Inferior parietal cortex (tissue), 1 donor: ENCODE results near the gene TEAD1.

Experiments
- DNase-seq: peaks from one replicate; pipeline ENCODE4 v3.0.0-alpha.2; 2016; ENCODE audit errors: extremely low spot score

TEAD1 gene

DNA sequence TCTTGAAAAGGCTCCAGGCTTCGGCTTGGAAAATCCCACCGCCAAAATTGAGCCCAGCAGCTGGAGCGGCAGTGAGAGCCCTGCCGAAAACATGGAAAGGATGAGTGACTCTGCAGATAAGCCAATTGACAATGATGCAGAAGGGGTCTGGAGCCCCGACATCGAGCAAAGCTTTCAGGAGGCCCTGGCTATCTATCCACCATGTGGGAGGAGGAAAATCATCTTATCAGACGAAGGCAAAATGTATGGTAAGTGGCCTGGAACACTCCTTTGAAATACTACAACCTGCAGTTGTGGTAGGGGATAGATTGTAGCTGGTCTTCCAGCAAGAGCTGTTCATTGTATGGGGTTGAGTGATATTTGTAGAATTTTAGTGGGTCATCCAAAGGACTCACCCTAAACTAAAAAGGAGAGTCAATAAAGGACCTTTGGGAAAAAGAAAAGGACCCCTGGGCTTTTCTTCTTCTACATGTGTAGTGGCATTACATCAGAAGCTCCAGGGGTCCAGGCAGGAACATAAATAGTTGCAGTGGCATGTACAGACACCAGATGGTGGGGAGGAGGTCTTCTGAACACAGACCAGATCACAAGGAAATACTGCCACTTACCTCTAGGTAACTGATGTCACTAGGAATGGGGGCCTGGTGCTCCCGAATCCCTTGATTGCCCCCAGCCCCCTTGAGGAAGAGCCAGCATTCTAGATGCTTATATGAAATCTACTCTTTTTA, 90.1 kb downstream of the TEAD1 start:
- DNase-seq, result no peak

DNA sequence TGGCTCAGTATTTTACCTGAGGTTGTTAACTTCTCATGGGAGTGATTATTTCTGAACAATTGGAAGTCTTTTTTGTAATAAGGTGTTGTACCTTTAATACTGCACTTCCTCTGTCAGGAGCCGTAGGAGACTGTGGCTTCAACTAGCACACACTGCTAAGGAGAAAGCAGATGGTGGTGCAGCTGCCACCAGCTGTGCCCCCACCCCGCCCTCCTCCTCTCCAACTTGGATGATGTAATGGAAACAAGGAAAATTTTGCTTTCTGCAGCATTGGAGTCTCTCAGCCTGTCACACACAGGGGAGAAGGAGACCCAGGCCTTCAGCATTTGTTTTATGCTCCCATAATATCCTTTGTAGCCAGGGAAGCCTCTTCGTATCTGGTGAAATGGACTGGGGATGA, 91.2 kb downstream of the TEAD1 start:
- DNase-seq, result no peak

DNA sequence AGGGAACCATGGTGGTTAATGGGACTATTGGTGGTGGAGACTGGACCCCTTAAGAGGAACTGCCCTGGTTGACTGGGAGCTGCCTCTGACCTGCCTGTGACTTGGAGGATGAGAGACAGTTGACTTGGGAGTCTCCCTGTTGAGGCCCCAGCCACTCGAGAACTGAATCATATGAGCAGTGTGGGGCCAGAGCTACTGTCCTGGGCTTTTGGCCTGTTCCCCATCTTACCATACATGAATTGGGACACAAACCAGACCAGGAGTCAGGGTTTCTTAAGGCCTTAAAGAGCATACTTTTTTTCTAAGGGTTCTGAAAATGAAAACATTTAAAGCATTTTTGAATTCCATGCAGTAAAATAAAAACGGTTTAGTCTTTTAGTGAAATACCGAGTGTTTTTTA, 92.8 kb downstream of the TEAD1 start:
- DNase-seq, result no peak

DNA sequence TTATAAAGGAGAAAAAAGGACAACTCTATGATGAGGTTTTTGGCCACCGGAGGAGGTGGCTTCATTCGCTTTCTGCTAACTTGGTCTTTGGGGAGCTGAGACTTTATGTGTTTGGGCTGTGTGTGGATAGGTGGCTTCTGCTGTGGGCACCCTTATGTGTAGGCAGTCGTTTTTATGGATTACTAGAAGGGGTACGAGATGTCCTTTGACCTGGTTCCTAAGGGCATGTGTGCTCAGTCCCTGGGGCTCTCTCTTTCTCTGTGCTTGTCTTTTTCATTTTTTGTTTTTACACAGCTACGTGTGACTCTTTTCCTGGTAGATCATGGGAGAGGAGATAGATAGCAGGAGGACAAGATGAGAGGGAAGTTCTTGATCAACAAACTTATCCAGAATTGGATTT, 93.4 kb downstream of the TEAD1 start:
- no peak for DNase-seq

DNA sequence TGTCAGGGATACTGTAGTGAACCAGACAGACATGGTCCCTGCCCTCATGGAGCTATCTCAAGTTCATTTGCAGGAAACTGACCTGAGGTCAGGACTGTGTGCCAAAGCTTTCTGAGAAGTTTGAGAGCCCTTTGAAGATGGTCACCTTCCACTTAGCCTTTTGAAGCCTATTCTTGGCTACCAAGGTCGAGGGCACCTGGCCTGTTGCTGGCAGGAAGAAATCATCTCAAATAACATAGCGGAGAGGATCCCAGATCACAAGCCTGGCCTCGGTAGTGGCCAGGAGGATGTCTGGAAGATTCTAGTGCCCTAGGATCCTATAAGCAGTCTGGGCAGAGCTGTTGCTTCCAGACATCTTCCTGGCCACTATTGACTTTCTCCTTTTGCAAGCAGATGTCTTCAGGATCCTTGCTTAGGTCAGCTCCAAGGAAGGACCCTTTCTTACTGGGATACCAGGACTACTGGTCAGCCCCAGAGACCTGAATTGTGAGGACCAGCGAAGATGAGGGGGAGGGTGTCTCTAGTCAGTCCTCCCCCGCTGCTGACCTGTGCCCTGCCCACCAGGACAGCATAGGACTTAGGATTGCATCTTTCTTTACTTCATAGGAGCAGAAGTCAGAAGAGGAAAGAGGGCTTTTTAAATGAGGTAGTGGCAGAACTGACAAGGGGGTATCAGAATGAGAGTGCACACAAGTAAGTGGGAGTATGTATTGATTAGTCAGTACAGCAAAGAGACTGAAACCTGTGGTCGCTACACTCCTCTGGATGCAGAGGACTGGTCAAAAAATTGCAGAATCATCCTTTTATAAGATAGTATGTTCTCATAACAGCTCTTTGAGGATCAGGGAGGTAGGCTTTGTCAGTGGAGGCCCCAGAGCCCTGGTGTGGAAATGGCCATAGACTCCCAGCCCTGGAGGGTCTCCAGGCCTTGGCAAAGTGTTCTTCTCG, 94.8 kb downstream of the TEAD1 start:
- DNase-seq, result no peak

DNA sequence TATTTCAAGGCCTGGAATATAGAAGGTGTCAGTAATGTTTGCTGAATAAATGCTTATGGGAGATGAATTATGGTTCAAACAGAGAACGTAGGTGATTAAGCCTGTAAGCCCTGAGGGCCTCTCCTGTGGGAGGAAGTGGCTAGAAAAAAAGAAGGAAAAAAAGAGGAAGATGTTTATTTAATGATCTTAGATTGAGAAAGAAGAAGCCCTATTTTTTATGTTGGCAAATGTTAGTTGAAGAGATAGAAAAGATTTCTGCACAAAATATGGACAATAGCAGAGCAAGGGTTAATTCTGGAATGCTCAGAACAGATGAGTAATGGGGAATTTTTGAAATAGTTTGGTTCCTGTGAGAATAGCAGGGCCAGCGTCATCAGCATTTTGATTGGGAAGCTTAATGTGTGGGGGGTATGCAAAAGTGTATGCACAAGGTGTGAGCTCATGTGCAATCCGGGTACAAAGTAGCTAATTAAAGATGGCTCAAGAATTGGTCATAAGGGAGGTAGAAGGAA, 95.7 kb downstream of the TEAD1 start:
- DNase-seq, result no peak

DNA sequence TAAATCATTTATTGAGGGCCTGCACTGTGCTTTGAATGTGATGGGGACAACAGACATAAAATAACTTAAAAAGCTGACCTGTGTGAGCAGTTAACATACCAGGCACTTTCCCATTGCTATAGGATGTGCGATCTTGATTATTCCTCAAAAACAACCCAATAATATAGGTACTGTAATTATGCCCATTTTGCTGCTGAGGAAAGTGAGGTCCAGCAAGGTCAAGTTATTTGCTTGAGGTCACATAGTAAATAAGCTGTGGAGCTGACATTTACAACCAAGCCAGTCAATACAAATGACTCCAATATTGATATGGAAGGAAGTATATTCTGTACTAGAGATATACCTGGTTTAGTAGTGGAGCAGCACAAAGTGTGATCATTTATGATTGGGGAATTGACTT, 96.2 kb downstream of the TEAD1 start:
- no peak for DNase-seq

DNA sequence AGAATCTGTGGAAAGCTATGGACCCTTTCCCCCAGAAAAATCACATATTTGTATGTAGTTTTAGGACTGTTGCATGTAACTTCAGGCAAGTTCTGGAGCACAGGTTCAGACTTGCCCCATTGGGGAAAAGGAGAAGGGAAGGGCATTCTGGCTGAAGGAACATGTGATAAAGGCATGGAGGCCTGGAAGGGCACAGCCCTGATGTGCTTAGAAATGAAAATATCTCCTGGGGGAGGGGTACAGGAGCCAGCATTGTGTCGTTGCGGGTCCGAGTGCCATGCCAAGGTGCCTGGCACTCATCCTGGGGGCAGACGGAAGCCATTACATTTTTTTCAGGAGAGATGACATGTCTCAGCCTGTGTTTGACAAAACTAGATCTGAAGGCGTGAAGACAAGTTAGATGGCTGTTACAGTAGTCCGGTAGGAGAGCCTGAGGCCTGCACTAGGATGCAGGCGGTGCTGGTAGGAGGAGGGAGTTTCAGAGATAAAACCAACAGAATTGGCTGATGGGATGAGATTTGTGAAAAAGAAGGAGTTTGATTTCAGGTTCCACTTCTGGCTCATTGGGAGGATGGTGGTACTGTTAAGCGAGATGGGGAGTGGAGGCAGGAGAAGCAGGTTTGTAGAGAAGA, 96.9 kb downstream of the TEAD1 start:
- DNase-seq, result no peak

DNA sequence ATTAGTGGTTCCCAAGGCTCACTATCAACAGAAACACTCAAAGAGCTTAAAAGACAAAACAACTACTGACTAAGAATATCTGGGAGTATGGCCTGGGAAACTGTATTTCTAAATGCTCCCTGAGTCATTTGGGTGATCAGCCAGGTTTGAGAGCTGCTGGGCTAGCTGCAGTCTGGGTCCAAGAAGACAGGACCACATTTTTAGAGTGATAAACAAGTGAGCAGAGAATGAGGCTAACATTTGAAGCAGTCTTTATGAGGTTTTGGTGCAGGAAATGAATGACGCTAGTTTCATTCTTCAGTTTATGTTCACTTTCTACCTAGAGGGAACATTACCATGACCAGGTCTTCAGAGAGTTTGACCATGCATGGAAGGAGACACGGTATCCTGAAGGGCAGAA, 97.7 kb downstream of the TEAD1 start:
- DNase-seq, result no peak

DNA sequence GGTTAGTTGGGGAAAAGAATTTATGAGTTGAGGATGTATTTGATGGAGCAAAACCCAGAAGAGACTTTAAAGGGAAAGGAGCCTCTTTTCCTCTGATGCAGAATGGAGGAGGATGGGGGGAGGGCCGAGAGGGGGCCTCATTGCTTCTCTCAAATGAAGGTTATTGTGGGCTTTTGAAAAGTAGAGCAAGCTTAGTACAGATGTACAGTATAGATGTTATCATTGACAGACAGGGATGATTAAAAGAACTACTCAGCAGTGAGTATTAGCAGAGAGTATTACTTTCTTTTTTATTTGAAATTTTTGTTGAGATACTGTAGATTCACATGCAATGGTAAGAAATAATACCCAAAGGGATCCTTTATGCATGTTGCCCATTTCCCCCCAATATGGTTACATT, 98.1 kb downstream of the TEAD1 start:
- no peak for DNase-seq

DNA sequence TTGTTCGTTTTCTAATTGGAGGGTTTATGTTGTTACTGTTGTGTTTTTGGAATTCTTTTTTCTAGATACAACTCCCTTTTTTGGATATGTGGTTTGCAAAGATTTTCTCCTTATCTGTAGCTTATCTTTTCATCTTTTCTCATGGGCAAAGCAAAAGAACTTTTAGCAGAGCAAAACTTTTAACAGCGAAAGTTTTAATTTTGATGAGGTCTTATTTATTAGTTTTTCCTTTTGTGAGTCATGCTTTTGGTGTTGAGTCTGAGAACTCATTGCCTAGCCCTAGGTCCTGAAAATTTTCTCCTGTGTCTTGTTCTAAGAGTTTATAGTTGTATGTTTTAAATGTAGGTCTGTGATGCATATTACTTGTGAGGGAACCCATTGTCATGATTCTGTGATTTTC, 99.4 kb downstream of the TEAD1 start:
- no peak for DNase-seq

DNA sequence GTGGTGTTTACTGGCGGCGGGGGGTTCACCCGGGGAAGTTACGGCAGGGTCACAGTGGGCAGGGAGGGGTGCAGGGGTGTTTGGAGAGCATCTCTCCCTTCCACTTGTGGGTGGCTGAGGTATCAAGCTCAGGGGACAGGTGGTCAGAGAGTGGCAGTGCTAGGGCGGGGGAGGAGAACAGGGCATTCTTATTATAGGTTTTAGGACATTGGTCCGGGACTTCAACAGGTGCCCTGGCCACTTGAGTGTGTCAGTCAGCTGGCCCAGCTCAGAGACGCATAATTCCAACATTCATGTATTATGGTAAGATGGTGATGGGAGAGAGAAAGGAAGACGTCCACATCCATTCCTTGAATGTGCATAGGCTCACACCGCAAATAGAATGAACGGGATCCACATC, 101.7 kb downstream of the TEAD1 start:
- no peak for DNase-seq

DNA sequence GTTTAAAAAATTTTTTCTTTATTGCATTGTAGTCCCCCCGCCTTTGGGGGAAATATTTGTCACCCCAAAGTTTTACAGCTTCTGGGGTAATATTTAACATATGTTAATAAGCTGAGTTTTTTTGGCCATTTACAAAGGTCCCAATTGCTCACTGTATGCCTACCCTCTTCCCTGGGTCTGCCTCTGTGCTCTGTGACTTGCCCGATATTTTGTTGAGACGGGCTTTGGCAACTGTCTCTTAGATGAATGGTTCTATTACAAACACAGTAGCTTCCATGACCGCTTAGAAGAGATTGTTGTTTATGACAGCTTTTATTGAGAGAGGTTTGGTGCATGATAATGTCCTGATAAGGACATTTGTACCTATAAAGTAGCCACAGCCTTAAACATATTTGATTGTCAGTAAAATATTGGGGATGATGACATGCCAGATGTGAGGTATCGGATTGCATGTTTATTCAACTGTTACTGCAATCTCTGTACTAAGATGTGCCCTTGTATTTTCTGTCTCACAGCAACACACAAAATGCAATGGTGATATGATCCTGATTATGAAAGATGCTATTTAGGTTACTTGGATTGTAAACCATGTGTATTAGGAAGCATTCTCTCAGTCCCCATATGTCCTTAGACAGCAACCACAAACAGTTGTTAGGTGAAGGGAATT, 103.1 kb downstream of the TEAD1 start:
- DNase-seq, result no peak

DNA sequence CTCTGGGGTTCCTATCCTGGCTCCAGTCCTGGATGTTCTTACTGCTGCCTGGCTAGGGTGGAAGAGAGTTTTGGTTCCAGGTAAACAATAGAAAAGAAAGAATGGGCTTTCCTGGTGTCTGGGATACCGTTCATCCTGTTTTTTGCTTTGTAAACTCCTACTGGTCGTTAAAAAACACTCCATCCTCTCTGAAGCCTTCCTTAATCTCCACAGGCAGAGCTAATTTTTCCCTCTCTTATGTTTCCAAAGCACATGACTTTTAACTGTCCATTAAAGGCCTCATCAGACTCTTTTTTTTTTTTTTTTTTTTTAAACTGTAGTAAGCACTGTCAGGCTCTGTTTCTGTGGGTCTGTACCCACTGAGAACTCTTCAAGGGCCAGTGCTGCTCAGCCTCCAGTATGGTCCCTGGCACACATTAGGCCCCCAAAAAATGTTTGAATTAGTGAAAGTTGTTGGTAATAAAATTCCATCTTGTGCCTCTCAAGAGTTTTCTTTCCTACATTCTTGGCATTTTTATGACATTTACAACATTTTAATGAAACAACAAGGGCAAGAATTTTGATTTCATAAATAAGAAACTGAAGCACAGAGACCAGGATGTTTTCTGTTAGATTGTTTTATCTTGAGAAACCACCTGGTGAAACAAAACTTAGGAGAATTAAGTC, 104.2 kb downstream of the TEAD1 start:
- no peak for DNase-seq

DNA sequence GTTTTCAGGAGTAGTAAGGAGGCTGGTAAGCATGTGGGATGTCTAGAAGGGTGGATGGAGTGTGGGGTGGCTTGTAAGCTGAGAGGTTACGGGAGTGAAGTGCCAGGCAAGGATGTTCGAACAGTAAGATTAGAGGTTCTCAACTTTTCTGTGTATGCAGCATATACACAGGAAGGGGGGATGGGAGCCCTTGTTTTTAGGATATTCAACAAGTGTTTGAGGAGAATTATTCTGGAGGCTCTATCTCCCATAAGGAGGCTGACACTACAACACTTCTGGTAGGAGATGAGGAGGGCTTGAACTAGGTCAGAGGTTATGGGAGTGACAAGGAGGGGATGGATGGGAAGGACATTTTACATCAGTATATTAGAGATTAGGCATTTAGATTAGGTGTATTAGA, 109.5 kb downstream of the TEAD1 start:
- DNase-seq, result no peak

DNA sequence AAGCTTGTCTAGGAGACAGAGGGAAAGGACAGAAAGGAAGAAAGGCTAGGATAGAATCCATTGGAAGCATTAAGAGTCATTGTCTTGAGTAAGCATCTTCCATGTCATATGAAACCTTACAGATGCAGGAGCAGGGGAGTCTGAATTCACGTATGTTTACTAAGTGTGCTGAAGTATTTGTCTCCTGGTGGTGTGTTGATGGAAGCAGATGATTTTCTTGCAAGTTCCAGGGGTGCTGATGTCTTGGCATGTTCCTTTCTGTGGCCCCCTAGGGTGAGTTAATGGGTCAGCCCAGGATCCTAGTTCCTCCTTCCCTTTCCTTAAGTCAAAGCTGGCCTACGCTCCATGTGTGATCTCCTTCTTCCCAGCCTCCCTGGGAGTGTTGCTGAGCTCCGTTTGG, 110.2 kb downstream of the TEAD1 start:
- DNase-seq, result no peak

DNA sequence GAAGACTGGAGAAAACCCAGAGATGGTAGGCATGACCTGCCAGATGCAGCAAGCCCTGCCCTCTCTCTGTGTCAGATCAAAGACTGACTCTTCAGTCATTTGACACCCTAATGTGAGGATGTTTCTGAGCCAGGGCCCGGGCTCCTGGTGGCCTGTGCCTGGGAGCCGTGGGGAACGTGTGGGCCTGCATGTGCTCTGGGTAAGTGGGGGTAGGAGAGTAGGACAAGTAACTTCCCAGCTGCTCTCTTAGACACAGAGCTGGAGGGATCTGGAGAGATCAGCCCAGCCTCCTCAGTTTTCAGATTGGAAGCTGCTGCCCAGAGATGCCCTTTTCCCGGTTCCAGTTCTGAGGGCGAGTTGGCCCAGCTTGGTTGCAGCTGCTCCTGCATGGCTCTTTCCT, 110.8 kb downstream of the TEAD1 start:
- DNase-seq, result no peak

DNA sequence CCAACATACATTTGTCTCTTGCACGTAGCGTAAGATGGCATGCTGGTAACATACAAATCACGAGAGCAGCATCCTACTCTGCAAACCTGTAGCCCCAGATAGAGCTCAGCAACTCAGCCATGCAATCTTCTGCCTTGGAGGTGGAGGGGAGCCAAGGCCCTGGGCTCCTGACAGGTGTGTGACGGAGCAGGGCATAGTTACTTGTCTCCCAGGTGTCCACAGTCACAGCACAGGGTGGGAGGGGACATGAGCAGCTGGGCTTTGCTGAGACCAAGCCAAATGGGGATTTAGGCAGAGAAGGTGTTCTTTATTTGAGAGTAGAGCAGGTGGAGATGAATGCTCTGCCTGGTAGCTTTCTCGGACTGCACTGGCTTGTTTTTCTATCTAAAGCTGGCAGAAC, 111.7 kb downstream of the TEAD1 start:
- DNase-seq, result no peak

DNA sequence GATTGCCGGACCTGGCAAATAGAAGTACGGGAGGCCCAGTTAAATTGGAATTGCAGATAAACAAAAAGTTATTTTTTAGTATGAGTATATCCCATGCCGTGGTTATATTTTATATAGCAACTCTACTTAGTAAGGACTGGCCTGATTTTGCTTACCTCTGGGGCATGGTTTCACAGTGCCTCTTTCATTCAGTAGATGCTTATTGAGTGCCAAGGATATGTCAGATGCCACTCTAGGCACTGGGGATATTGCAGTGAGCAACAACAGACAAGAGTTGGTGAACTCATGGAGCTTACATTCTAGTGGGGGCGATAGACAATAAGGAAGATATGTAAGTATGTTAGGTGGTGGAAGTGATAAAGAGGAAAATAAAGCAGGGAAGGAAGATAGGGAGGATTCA, 112.2 kb downstream of the TEAD1 start:
- no peak for DNase-seq

DNA sequence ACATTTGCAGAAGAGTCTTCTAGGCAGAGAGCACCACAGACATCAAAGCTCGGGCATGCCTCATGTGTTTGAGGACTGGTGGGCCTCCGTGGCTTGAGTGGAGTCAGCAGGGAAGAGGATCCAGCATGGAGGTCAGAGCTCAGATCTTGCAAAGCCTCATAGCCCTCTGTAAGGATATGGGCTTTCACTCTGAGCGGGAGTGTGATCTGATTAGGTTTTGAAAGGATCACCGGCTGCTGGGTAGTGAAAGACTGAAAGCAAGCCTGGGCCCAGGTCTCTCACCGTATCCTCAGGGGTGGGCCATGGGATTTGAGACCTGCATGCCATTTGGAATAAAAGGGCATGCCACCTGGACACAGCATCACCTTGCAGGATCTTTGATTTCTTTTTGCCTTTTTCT, 112.7 kb downstream of the TEAD1 start:
- DNase-seq, result no peak

DNA sequence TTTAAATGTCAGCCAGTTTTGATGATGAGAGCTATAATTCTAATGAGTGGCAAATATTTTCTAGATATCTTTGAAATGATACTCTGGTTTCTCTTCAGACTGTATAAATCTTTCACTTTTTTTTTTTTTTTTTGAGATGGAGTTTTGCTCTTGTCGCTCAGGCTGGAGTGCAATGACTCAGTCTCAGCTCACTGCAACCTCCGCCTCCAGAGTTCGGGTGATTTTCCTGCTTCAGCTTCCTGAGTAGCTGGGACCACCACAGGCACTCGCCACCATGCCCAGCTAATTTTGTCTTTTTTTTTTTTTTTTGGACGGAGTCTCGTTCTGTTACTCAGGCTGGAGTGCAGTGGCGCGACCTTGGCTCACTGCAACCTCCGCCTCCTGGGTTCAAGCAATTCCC, 113.6 kb downstream of the TEAD1 start:
- no peak for DNase-seq
